H1 (cell line): ENCODE data around the gene NBAS. TPM values are rescaled to one million over a fixed set of nuclear protein-coding genes. Genes with fewer than 3 reads are reported as not detected.

Experiments used
- CTCF ChIA-PET: fragments of 300-600 bp; sonication (Branson Sonifier 250); formaldehyde crosslinking; loops from one replicate; lab custom pipeline; 2021; ENCODE audit not compliant: partially characterized antibody; lab: Charles Lee
- POLR2A ChIA-PET: fragments of 300-600 bp; sonication (Branson Sonifier 250); formaldehyde crosslinking; loops from one replicate; lab custom pipeline; 2021; ENCODE audit warnings: inconsistent platforms; ENCODE audit not compliant: partially characterized antibody; lab: Charles Lee
- DNase-seq, 2 experiments: peaks; one replicate each; pipeline versions ENCODE4 v3.0.0 to v3.0.0-alpha.2; 2010 to 2022; ENCODE audit warnings: low spot score in 2 of 2, low read depth in 1 of 2, mixed read lengths in 1 of 2
- FAIRE-seq: peaks from 2 replicates; lab custom pipeline; 2011; peaks lifted over from hg19 to GRCh38; lab: Jason Lieb, UNC
- H2AFZ ChIP-seq: 2 replicates; pipeline ENCODE4 v1.8.1; 2012; ENCODE audit warnings: low read length, inconsistent platforms
- H2AK5ac ChIP-seq: 2 replicates; pipeline ENCODE4 v1.6.1; 2013; ENCODE audit warnings: low read depth, low read length
- H2BK120ac ChIP-seq: replicated peaks from 2 replicates; pipeline ENCODE3; 2013; ENCODE audit warnings: low read depth, low read length, inconsistent platforms
- H2BK12ac ChIP-seq: 2 replicates; pipeline ENCODE4 v1.6.1; 2013; ENCODE audit warnings: low read depth, low read length
- H2BK15ac ChIP-seq: 2 replicates; pipeline ENCODE4 v1.6.1; 2013; ENCODE audit warnings: low read length
- H2BK20ac ChIP-seq: 2 replicates; pipeline ENCODE4 v1.6.1; 2013; ENCODE audit warnings: low read length
- H2BK5ac ChIP-seq: 2 replicates; pipeline ENCODE4 v1.6.1; 2013; ENCODE audit warnings: low read depth, low read length
- H3K14ac ChIP-seq: 2 replicates; pipeline ENCODE4 v1.6.1; 2013; ENCODE audit warnings: inconsistent platforms; ENCODE audit not compliant: insufficient read length
- H3K18ac ChIP-seq: 2 replicates; pipeline ENCODE4 v1.6.1; 2013; ENCODE audit warnings: low read length; ENCODE audit errors: extremely low read depth
- H3K23ac ChIP-seq: 2 replicates; pipeline ENCODE4 v1.6.1; 2013; ENCODE audit warnings: inconsistent platforms; ENCODE audit not compliant: insufficient read length
- H3K23me2 ChIP-seq: 2 replicates; pipeline ENCODE4 v1.6.1; 2013; ENCODE audit warnings: low read depth, low read length
- H3K27ac ChIP-seq: 2 replicates; pipeline ENCODE4 v1.6.1; 2011; ENCODE audit warnings: low read depth, low read length, inconsistent platforms
- H3K27me3 ChIP-seq, 4 experiments: replicated peaks in 1 of 4; 1 replicate in 1 of 4; 2 replicates in 3 of 4; pipeline versions ENCODE4 v1.6.1 to v1.8.1; 2011 to 2013; ENCODE audit warnings: low read length in 3 of 4, mild to moderate bottlenecking in 3 of 4, inconsistent platforms in 2 of 4, mixed read lengths in 2 of 4, moderate library complexity in 1 of 4; ENCODE audit not compliant: control insufficient read depth in 3 of 4, insufficient read depth in 3 of 4; ENCODE audit errors: extremely low read depth in 1 of 4
- H3K36me3 ChIP-seq, 4 experiments: 2 replicates each; pipeline versions ENCODE4 v1.6.1 to v1.8.1; 2011 to 2013; ENCODE audit warnings: mild to moderate bottlenecking in 4 of 4, low read length in 3 of 4, moderate library complexity in 2 of 4, control low read depth in 1 of 4, inconsistent platforms in 1 of 4; ENCODE audit not compliant: insufficient read depth in 4 of 4, control insufficient read depth in 2 of 4
- H3K4ac ChIP-seq: replicated peaks from 2 replicates; pipeline ENCODE3; 2013; ENCODE audit warnings: low read length, low read depth, mixed read lengths, inconsistent platforms; ENCODE audit not compliant: insufficient read length
- H3K4me1 ChIP-seq, 4 experiments: replicated peaks in 1 of 4; 1 replicate in 1 of 4; 2 replicates in 3 of 4; pipeline versions ENCODE4 v1.6.1 to v1.8.1; 2011 to 2013; ENCODE audit warnings: low read length in 3 of 4, inconsistent platforms in 2 of 4, mixed read lengths in 1 of 4; ENCODE audit not compliant: insufficient read depth in 4 of 4, control insufficient read depth in 3 of 4
- H3K4me2 ChIP-seq, 2 experiments: 2 replicates each; pipeline versions ENCODE4 v1.6.1 to v1.8.1; 2011 to 2013; ENCODE audit warnings: low read depth in 2 of 2, low read length in 2 of 2, control low read depth in 1 of 2, inconsistent platforms in 1 of 2, mild to moderate bottlenecking in 1 of 2; ENCODE audit not compliant: insufficient read depth in 1 of 2
- H3K4me3 ChIP-seq, 4 experiments: fragments of 200-600, 300-600 bp in 1 of 4; sonication (generic), shearing (Covaris generic), sonication (Bioruptor Twin) in 1 of 4; 2 replicates each; pipeline versions ENCODE4 v1.5.1 to v1.8.1; 2011 to 2016; ENCODE audit warnings: low read length in 4 of 4, low read depth in 3 of 4, control low read depth in 2 of 4, inconsistent platforms in 2 of 4, mild to moderate bottlenecking in 2 of 4, mixed read lengths in 1 of 4, moderate library complexity in 1 of 4; ENCODE audit not compliant: insufficient read depth in 2 of 4; ENCODE audit errors: extremely low read depth in 1 of 4
- H3K56ac ChIP-seq: replicated peaks from 2 replicates; pipeline ENCODE3; 2013; ENCODE audit warnings: low read depth, mild to moderate bottlenecking, mixed read lengths, low read length, inconsistent platforms; ENCODE audit not compliant: insufficient read length
- H3K79me1 ChIP-seq: 2 replicates; pipeline ENCODE4 v1.6.1; 2013; ENCODE audit warnings: low read depth, low read length, control low read depth
- H3K79me2 ChIP-seq, 2 experiments: 2 replicates each; pipeline versions ENCODE4 v1.6.1 to v1.8.1; 2012 to 2013; ENCODE audit warnings: low read length in 2 of 2, mild to moderate bottlenecking in 2 of 2, inconsistent platforms in 1 of 2; ENCODE audit not compliant: insufficient read depth in 2 of 2, control insufficient read depth in 1 of 2
- H3K9ac ChIP-seq, 4 experiments: replicated peaks in 1 of 4; 1 replicate in 1 of 4; 2 replicates in 3 of 4; pipeline versions ENCODE4 v1.6.1 to v1.8.1; 2011 to 2013; ENCODE audit warnings: low read depth in 3 of 4, low read length in 3 of 4, control low read depth in 2 of 4, mild to moderate bottlenecking in 2 of 4, moderate library complexity in 2 of 4, inconsistent platforms in 1 of 4; ENCODE audit errors: extremely low read depth in 1 of 4
- H3K9me3 ChIP-seq, 2 experiments: 2 replicates each; pipeline versions ENCODE4 v1.6.1 to v1.8.1; 2012 to 2013; ENCODE audit warnings: mild to moderate bottlenecking in 2 of 2, moderate library complexity in 2 of 2, control low read depth in 1 of 2, inconsistent platforms in 1 of 2, low read depth in 1 of 2, low read length in 1 of 2, mixed read lengths in 1 of 2; ENCODE audit not compliant: insufficient read depth in 2 of 2
- H4K20me1 ChIP-seq, 2 experiments: replicated peaks in 1 of 2; 2 replicates each; pipeline versions ENCODE3 to v1.8.1; 2011 to 2013; ENCODE audit warnings: inconsistent platforms in 2 of 2, low read length in 2 of 2, mild to moderate bottlenecking in 1 of 2; ENCODE audit not compliant: insufficient read depth in 2 of 2, control insufficient read depth in 1 of 2
- H4K5ac ChIP-seq: 2 replicates; pipeline ENCODE4 v1.6.1; 2013; ENCODE audit warnings: low read length, low read depth, mixed read lengths, inconsistent platforms; ENCODE audit not compliant: insufficient read length
- H4K8ac ChIP-seq: 2 replicates; pipeline ENCODE4 v1.8.0; 2013; ENCODE audit warnings: mild to moderate bottlenecking, moderate library complexity, low read length, inconsistent platforms; ENCODE audit not compliant: insufficient read depth; ENCODE audit errors: extremely low read depth
- H4K91ac ChIP-seq: replicated peaks from 2 replicates; pipeline ENCODE3; 2013; ENCODE audit warnings: low read length, mixed read lengths, inconsistent platforms; ENCODE audit not compliant: insufficient read length
- ATF2 ChIP-seq: IDR thresholded peaks from 2 replicates; pipeline ENCODE4 v1.6.1; 2012; ENCODE audit warnings: low read length, inconsistent platforms
- MAFK ChIP-seq: IDR thresholded peaks from 2 replicates; pipeline ENCODE4 v1.6.1; 2012; ENCODE audit warnings: low read depth, mild to moderate bottlenecking, improper control_type of control experiment, low read length
- POU5F1 ChIP-seq: IDR thresholded peaks from 2 replicates; pipeline ENCODE4 v1.6.1; 2011; ENCODE audit warnings: low read depth, mild to moderate bottlenecking, low read length, moderate library complexity
- TAF1 ChIP-seq: IDR thresholded peaks from 2 replicates; pipeline ENCODE4 v1.6.1; 2011; ENCODE audit warnings: mild to moderate bottlenecking, low read depth, low read length
- WGBS, 2 experiments: shearing (Covaris generic) in 1 of 2; methylation state at CpG; one replicate each; pipeline versions ENCODE4 v1.1.6 to v1.1.7; 2013 to 2015; ENCODE audit warnings: low lambda C conversion rate in 2 of 2, mixed read lengths in 2 of 2, inconsistent platforms in 1 of 2, low coverage in 1 of 2, missing lambda C conversion rate in 1 of 2; ENCODE audit not compliant: insufficient replicate concordance in 2 of 2, insufficient coverage in 1 of 2, insufficient read length in 1 of 2; ENCODE audit errors: extremely low coverage in 1 of 2, missing lambda C conversion rate in 1 of 2; 5-methylcytosine and 5-hydroxymethylcytosine counted together
- polyA plus RNA-seq, 7 experiments: library from polyadenylated mRNA; depleted of rRNA in 3 of 7; stranded (reverse) in 5 of 7; unstranded in 2 of 7; fragments of >200 nt in 5 of 7; fragments of 200-250 nt in 2 of 7; gene quantifications; 1 replicate in 5 of 7; 2 replicates in 1 of 7; 4 replicates in 1 of 7; pipeline versions ENCODE4 v1.2.1 to v1.2.3, GENCODE V29; 2011 to 2013; ENCODE audit warnings: missing spikeins in 2 of 7, mixed read lengths in 2 of 7
- total RNA-seq: library from RNA; stranded (reverse); fragmentation: NEBNext Ultra II Directional; extraction: Animal tissue kit (Norgen Biotek cat#: 25700); gene quantifications from 2 replicates; pipeline ENCODE4 v1.2.1, GENCODE V29; 2021

NBAS gene
- total and polyA plus RNA-seq, 2 of the 8 experiments (the other 6 are each of a cell fraction or from before 2014, with no cell fraction given): 19.6 to 34.8 TPM

GRCh38 chr2:15458277-15458676, 102.9 kb downstream of the NBAS start:
- Histone ChIP-seq H4K20me1 (no peaks in the 10 kb centered on the region), H4K8ac (no peak overlapping the region), H3K56ac (no peak overlapping the region), H2AFZ (no peak overlapping the region), H3K14ac (no peak overlapping the region), H3K4me3 (no peak overlapping the region), H3K36me3 (peaks cover 0 to 4% (median 0%) of the 10 kb centered on the region in 4 experiments; a peak in 2 of 8 replicates), H3K18ac (no peak overlapping the region), H3K79me2 (no peaks in the 10 kb centered on the region), H2BK15ac (no peak overlapping the region), H3K9me3 (no peaks in the 10 kb centered on the region), H2BK20ac (no peak overlapping the region), H3K79me1 (no peaks in the 10 kb centered on the region), H4K91ac (no peak overlapping the region), H2BK12ac (no peak overlapping the region), H2BK5ac (no peak overlapping the region), H2AK5ac (no peak overlapping the region), H3K27me3 (no peaks in the 10 kb centered on the region), H3K4me1 (no peaks in the 10 kb centered on the region), H2BK120ac (no peak overlapping the region), H3K23ac (no peak overlapping the region), H3K27ac (no peak overlapping the region), H4K5ac (no peak overlapping the region), H3K9ac (no peak overlapping the region), H3K4ac (no peak overlapping the region), H3K4me2 (no peak overlapping the region), H3K23me2 (no peaks in the 10 kb centered on the region)
- no peak for FAIRE-seq
- 87% methylated on average over 2 of the region's 2 CpGs; no CpG with 5 or more reads in 1 of the 2 experiments for WGBS, 2 experiments
- no peak for TF ChIP-seq MAFK
- TF ChIP-seq POU5F1: no peak
- TF ChIP-seq ATF2: no peak
- no peak for TF ChIP-seq TAF1
- DNase-seq: no peak
- ChIA-PET CTCF (no interaction called here), POLR2A (no interaction called here)
